ENCODE data around the gene NTSR1.
A peak's percentile ranks its signal among the peaks of the same experiment; 100 is the strongest.

Gene NTSR1

GRCh38 chr20:62760471-62760855 lies 51.8 kb downstream of the NTSR1 start:
- peak; percentile 34 for DNase-seq

GRCh38 chr20:62760856-62761758 lies 52.5 kb downstream of the NTSR1 start:
- no peak for DNase-seq

- no peak for DNase-seq
Measured at GRCh38 chr20:62761759-62762131, 53.1 kb downstream of the NTSR1 start.

- no peak for DNase-seq
Measured at GRCh38 chr20:62762376-62762775, 53.7 kb downstream of the NTSR1 start.

GRCh38 chr20:62762801-62763368 lies 54.2 kb downstream of the NTSR1 start:
- no peak for DNase-seq

GRCh38 chr20:62763404-62763803 lies 54.8 kb downstream of the NTSR1 start:
- DNase-seq = no peak

- no peak for DNase-seq
Measured at GRCh38 chr20:62764156-62764935, 55.7 kb downstream of the NTSR1 start.

GRCh38 chr20:62765021-62765420 lies 56.4 kb downstream of the NTSR1 start:
- no peak for DNase-seq

GRCh38 chr20:62765432-62766070 lies 56.9 kb downstream of the NTSR1 start:
- DNase-seq = no peak

- DNase-seq = no peak
Measured at GRCh38 chr20:62766071-62766450, 57.4 kb downstream of the NTSR1 start.

GRCh38 chr20:62766716-62767115 lies 58.1 kb downstream of the NTSR1 start:
- no peak for DNase-seq

GRCh38 chr20:62768234-62768546 lies 59.6 kb downstream of the NTSR1 start:
- DNase-seq = no peak

GRCh38 chr20:62768551-62769287 lies 60.1 kb downstream of the NTSR1 start:
- peak; percentile 62 for DNase-seq

GRCh38 chr20:62769346-62770071 lies 60.9 kb downstream of the NTSR1 start:
- DNase-seq = no peak

- no peak for DNase-seq
Measured at GRCh38 chr20:62770111-62770910, 61.7 kb downstream of the NTSR1 start.

- DNase-seq = no peak
Measured at GRCh38 chr20:62770916-62771315, 62.3 kb downstream of the NTSR1 start.

GRCh38 chr20:62771396-62772102 lies 62.9 kb downstream of the NTSR1 start:
- no peak for DNase-seq

GRCh38 chr20:62772103-62772611 lies 63.5 kb downstream of the NTSR1 start:
- DNase-seq = no peak

GRCh38 chr20:62772619-62772989 lies 64.0 kb downstream of the NTSR1 start:
- DNase-seq = no peak
